Stimulated activated naive B cell treated with anti-CD40 and anti-IgM and Interleukin-4, amounts not matched to agents 10 μg/mL and 1 μg/mL and 100 μg/mL, for 72 hours (primary cell): ENCODE results near the gene EMSY.
"Not testable (repeated sequence)": the region's sequence is repeated elsewhere in the genome, so short reads cannot be mapped to it uniquely, and the experiment has no call there.

Experiments
- ATAC-seq, 2 donors: fragments of 150-1000 bp; cut with Tn5 transposase; replicated peaks; 2 replicates each; pipeline ENCODE4 v1.10.0; 2021; ENCODE audit warnings: moderate library complexity in 1 of 2
- DNase-seq: peaks from one replicate; pipeline ENCODE4 v3.0.0; 2021
- H3K27ac Mint-ChIP-seq: one replicate; pipeline ENCODE4 v1.8.0; 2022; ENCODE audit warnings: mild to moderate bottlenecking, mixed read lengths
- H3K27me3 Mint-ChIP-seq, 2 donors: one replicate each; pipeline ENCODE4 v1.8.0; 2022; ENCODE audit warnings: mixed read lengths in 2 of 2
- H3K36me3 Mint-ChIP-seq, 2 donors: one replicate each; pipeline ENCODE4 v1.8.0; 2022; ENCODE audit warnings: mixed read lengths in 2 of 2, mild to moderate bottlenecking in 1 of 2
- H3K4me1 Mint-ChIP-seq, 2 donors: one replicate each; pipeline ENCODE4 v1.8.0; 2022; ENCODE audit warnings: mixed read lengths in 2 of 2, mild to moderate bottlenecking in 1 of 2
- H3K4me3 Mint-ChIP-seq, 2 donors: one replicate each; pipeline ENCODE4 v1.8.0; 2022; ENCODE audit warnings: mild to moderate bottlenecking in 2 of 2, mixed read lengths in 2 of 2, moderate library complexity in 1 of 2
- H3K9me3 Mint-ChIP-seq, 2 donors: one replicate each; pipeline ENCODE4 v1.8.0; 2022; ENCODE audit warnings: mixed read lengths in 2 of 2, mild to moderate bottlenecking in 1 of 2

Gene EMSY

GRCh38 chr11:76578654-76579055, 133.8 kb downstream of the EMSY start:
- no peaks in the 10 kb centered on the region for H3K36me3 Mint-ChIP-seq
- peaks cover 8 to 25% of the 10 kb centered on the region in 2 donors for H3K4me1 Mint-ChIP-seq
- DNase-seq (no peak), ATAC-seq (no peak)
- no peak overlapping the region for H3K4me3 Mint-ChIP-seq
- no peak overlapping the region for H3K27ac Mint-ChIP-seq
- H3K27me3 Mint-ChIP-seq = peaks cover 19 to 27% of the 10 kb centered on the region in 2 donors
- H3K9me3 Mint-ChIP-seq = no peaks in the 10 kb centered on the region

- ATAC-seq (no peak), DNase-seq (no peak)
- no peaks in the 10 kb centered on the region for H3K36me3 Mint-ChIP-seq
Measured at GRCh38 chr11:76579056-76579751, 134.4 kb downstream of the EMSY start.

GRCh38 chr11:76579752-76580151, 134.9 kb downstream of the EMSY start:
- Mint-ChIP-seq H3K27me3 (peaks cover 12 to 17% of the 10 kb centered on the region in 2 donors), H3K9me3 (no peaks in the 10 kb centered on the region), H3K4me1 (peaks cover 8 to 18% of the 10 kb centered on the region in 2 donors), H3K36me3 (no peaks in the 10 kb centered on the region), H3K4me3 (no peak overlapping the region), H3K27ac (no peak overlapping the region)
- ATAC-seq (no peak), DNase-seq (no peak)

More at GRCh38 chr11:76579056-76579751, 134.4 kb downstream of the EMSY start:
- Mint-ChIP-seq H3K9me3 (no peaks in the 10 kb centered on the region), H3K27ac (no peak overlapping the region), H3K4me3 (no peak overlapping the region), H3K4me1 (peaks cover 8 to 19% of the 10 kb centered on the region in 2 donors), H3K27me3 (peaks cover 13 to 21% of the 10 kb centered on the region in 2 donors)

GRCh38 chr11:76582471-76582870, 137.7 kb downstream of the EMSY start:
- H3K36me3 Mint-ChIP-seq, DNase-seq, H3K27me3 Mint-ChIP-seq, H3K4me3 Mint-ChIP-seq, H3K9me3 Mint-ChIP-seq, H3K27ac Mint-ChIP-seq, ATAC-seq: not testable (repeated sequence)
- peaks cover 8 to 18% of the 10 kb centered on the region in 2 donors for H3K4me1 Mint-ChIP-seq

GRCh38 chr11:76587820-76588454, 143.1 kb downstream of the EMSY start:
- peaks cover 28 to 44% of the 10 kb centered on the region in 2 donors for H3K4me1 Mint-ChIP-seq
- peak; percentile 31 to 44 for ATAC-seq
- H3K36me3 Mint-ChIP-seq = no peaks in the 10 kb centered on the region
- H3K27me3 Mint-ChIP-seq = no peaks in the 10 kb centered on the region
- H3K27ac Mint-ChIP-seq = peak overlapping the region; percentile 95
- no peaks in the 10 kb centered on the region for H3K9me3 Mint-ChIP-seq
- no peak overlapping the region for H3K4me3 Mint-ChIP-seq
- DNase-seq = no peak

- H3K9me3 Mint-ChIP-seq = peaks cover 0 to 3% of the 10 kb centered on the region in 2 donors
- ATAC-seq (peak; percentile 94), DNase-seq (peak; percentile 71)
- H3K27me3 Mint-ChIP-seq = no peaks in the 10 kb centered on the region
- H3K36me3 Mint-ChIP-seq = no peaks in the 10 kb centered on the region
- H3K4me1 Mint-ChIP-seq = peaks cover 36 to 52% of the 10 kb centered on the region in 2 donors
- H3K4me3 Mint-ChIP-seq = peak overlapping the region in 1 of 2 donors; percentile 49
- H3K27ac Mint-ChIP-seq = peak overlapping the region; percentile 95
Measured at GRCh38 chr11:76588455-76589325, 143.9 kb downstream of the EMSY start.

GRCh38 chr11:76589477-76589876, 144.7 kb downstream of the EMSY start:
- DNase-seq (no peak), ATAC-seq (no peak)
- H3K4me1 Mint-ChIP-seq = peaks cover 37 to 60% of the 10 kb centered on the region in 2 donors
- peak overlapping the region; percentile 95 for H3K27ac Mint-ChIP-seq
- H3K4me3 Mint-ChIP-seq = no peak overlapping the region
- H3K27me3 Mint-ChIP-seq = no peaks in the 10 kb centered on the region
- H3K9me3 Mint-ChIP-seq = peaks cover 0 to 4% of the 10 kb centered on the region in 2 donors
- no peaks in the 10 kb centered on the region for H3K36me3 Mint-ChIP-seq

GRCh38 chr11:76589964-76590950, 145.4 kb downstream of the EMSY start:
- ATAC-seq (no peak), DNase-seq (no peak)
- Mint-ChIP-seq H3K27me3 (no peaks in the 10 kb centered on the region), H3K27ac (peak overlapping the region; percentile 14), H3K36me3 (no peaks in the 10 kb centered on the region), H3K9me3 (peaks cover 0 to 4% of the 10 kb centered on the region in 2 donors), H3K4me3 (no peak overlapping the region), H3K4me1 (peaks cover 37 to 68% of the 10 kb centered on the region in 2 donors)

- no peaks in the 10 kb centered on the region for H3K36me3 Mint-ChIP-seq
- no peak for ATAC-seq
Measured at GRCh38 chr11:76591416-76591815, 146.6 kb downstream of the EMSY start.

GRCh38 chr11:76592025-76592914, 147.5 kb downstream of the EMSY start:
- H3K4me3 Mint-ChIP-seq = no peak overlapping the region
- H3K36me3 Mint-ChIP-seq = no peaks in the 10 kb centered on the region
- H3K27me3 Mint-ChIP-seq = peaks cover 0 to 6% of the 10 kb centered on the region in 2 donors
- no peak for DNase-seq
- no peak for ATAC-seq
- H3K27ac Mint-ChIP-seq = peak overlapping the region; percentile 51
- peaks cover 40 to 77% of the 10 kb centered on the region in 2 donors for H3K4me1 Mint-ChIP-seq
- peaks cover 0 to 4% of the 10 kb centered on the region in 2 donors for H3K9me3 Mint-ChIP-seq

More at GRCh38 chr11:76591416-76591815, 146.6 kb downstream of the EMSY start:
- peaks cover 37 to 72% of the 10 kb centered on the region in 2 donors for H3K4me1 Mint-ChIP-seq
- no peak overlapping the region for H3K4me3 Mint-ChIP-seq
- H3K9me3 Mint-ChIP-seq = peaks cover 0 to 4% of the 10 kb centered on the region in 2 donors
- no peak overlapping the region for H3K27ac Mint-ChIP-seq
- no peak for DNase-seq
- H3K27me3 Mint-ChIP-seq = no peaks in the 10 kb centered on the region

- ATAC-seq = no peak
- no peak for DNase-seq
- Mint-ChIP-seq H3K4me1 (peaks cover 46 to 82% of the 10 kb centered on the region in 2 donors), H3K27ac (no peak overlapping the region), H3K4me3 (no peak overlapping the region), H3K36me3 (no peaks in the 10 kb centered on the region), H3K9me3 (peaks cover 0 to 4% of the 10 kb centered on the region in 2 donors), H3K27me3 (peaks cover 0 to 11% of the 10 kb centered on the region in 2 donors)
Measured at GRCh38 chr11:76592961-76593360, 148.1 kb downstream of the EMSY start.

- H3K4me3 Mint-ChIP-seq, ATAC-seq, H3K9me3 Mint-ChIP-seq, DNase-seq, H3K36me3 Mint-ChIP-seq: not testable (repeated sequence)
- Mint-ChIP-seq H3K27ac (peak overlapping the region; percentile 49), H3K27me3 (peaks cover 0 to 12% of the 10 kb centered on the region in 2 donors), H3K4me1 (peaks cover 40 to 82% of the 10 kb centered on the region in 2 donors)
Measured at GRCh38 chr11:76595091-76595490, 150.3 kb downstream of the EMSY start.
